GM12878 (cell line): ENCODE data around the gene ARHGAP5. TPM values are rescaled to one million over a fixed set of nuclear protein-coding genes. Genes with fewer than 3 reads are reported as not detected.

Source experiments
- BCL11A ChIP-seq: IDR thresholded peaks from 2 replicates; pipeline ENCODE4 v1.6.1; 2011; ENCODE audit warnings: low read depth, low read length
- E2F8 ChIP-seq: fragments of 450-650 bp; IDR thresholded peaks from 2 replicates; pipeline ENCODE4 v1.6.1; 2018; ENCODE audit warnings: mild to moderate bottlenecking, low read depth, moderate library complexity; ENCODE audit not compliant: partially characterized antibody
- HDAC6 ChIP-seq: fragments of 200-600 bp; sonication (generic); IDR thresholded peaks from one replicate; pipeline ENCODE4 v1.8.0; 2017; ENCODE audit warnings: antibody characterized with exemption; ENCODE audit not compliant: unreplicated experiment
- HSF1 ChIP-seq: fragments of 150-350 bp; IDR thresholded peaks from 2 replicates; pipeline ENCODE4 v1.6.1; 2014; ENCODE audit warnings: mild to moderate bottlenecking, low read depth, low read length
- IKZF2 ChIP-seq, 2 experiments: fragments of 450-650 bp; IDR thresholded peaks; 2 replicates each; pipeline ENCODE4 v1.6.1; 2017; ENCODE audit warnings: mild to moderate bottlenecking in 2 of 2, moderate library complexity in 2 of 2
- JUNB ChIP-seq: IDR thresholded peaks from 2 replicates; pipeline ENCODE4 v1.6.1; 2016; ENCODE audit warnings: antibody characterized with exemption, mild to moderate bottlenecking
- MEF2B ChIP-seq: fragments of 450-650 bp; IDR thresholded peaks from 2 replicates; pipeline ENCODE4 v1.6.1; 2018; ENCODE audit warnings: mild to moderate bottlenecking, moderate library complexity; ENCODE audit not compliant: partially characterized antibody, poor library complexity, severe bottlenecking
- MLLT1 ChIP-seq: fragments of 450-650 bp; IDR thresholded peaks from 2 replicates; pipeline ENCODE4 v1.6.1; 2016; ENCODE audit warnings: mild to moderate bottlenecking
- PKNOX1 ChIP-seq: fragments of 450-650 bp; IDR thresholded peaks from 2 replicates; pipeline ENCODE4 v1.6.1; 2016; ENCODE audit warnings: mild to moderate bottlenecking
- POLR2AphosphoS5 ChIP-seq: IDR thresholded peaks from 2 replicates; pipeline ENCODE4 v1.6.1; 2011; ENCODE audit warnings: mild to moderate bottlenecking, low read length, inconsistent platforms
- SREBF2 ChIP-seq: IDR thresholded peaks from 2 replicates; pipeline ENCODE4 v1.6.1; 2012; ENCODE audit warnings: mild to moderate bottlenecking, low read length
- SUPT20H ChIP-seq: IDR thresholded peaks from 2 replicates; pipeline ENCODE4 v1.6.1; 2011; ENCODE audit warnings: low read depth, mild to moderate bottlenecking, low read length, moderate library complexity, borderline replicate concordance; ENCODE audit not compliant: control insufficient read depth
- ZBTB33 ChIP-seq: fragments of 450-650 bp; IDR thresholded peaks from 2 replicates; pipeline ENCODE4 v1.6.1; 2017; ENCODE audit warnings: mild to moderate bottlenecking
- ZBTB40 ChIP-seq: fragments of 450-650 bp; IDR thresholded peaks from 2 replicates; pipeline ENCODE4 v1.6.1; 2016; ENCODE audit warnings: mild to moderate bottlenecking, moderate library complexity, borderline replicate concordance
- ZNF384 ChIP-seq: IDR thresholded peaks from 2 replicates; pipeline ENCODE4 v1.6.1; 2012; ENCODE audit warnings: low read depth, mild to moderate bottlenecking, low read length, improper control_type of control experiment, borderline replicate concordance
- polyA plus RNA-seq, 11 experiments: library from polyadenylated mRNA; depleted of rRNA in 4 of 11; unstranded in 6 of 11; stranded (reverse) in 5 of 11; fragments of >200 nt; fragmentation: Nextera tagmentation in 4 of 11; fragmentation: Illumina TruSeq in 1 of 11; extraction: Ambion mirVana in 4 of 11; extraction: Trizol in 1 of 11; gene quantifications; 1 replicate in 1 of 11; 2 replicates in 10 of 11; pipeline versions ENCODE4 v1.2.1 to v1.2.3, GENCODE V29; 2011 to 2016; ENCODE audit warnings: inconsistent platforms in 2 of 11, missing spikeins in 2 of 11, low read depth in 1 of 11
- total RNA-seq, 4 experiments: library from RNA; depleted of rRNA in 3 of 4; stranded (reverse); fragments of >200 nt in 3 of 4; fragmentation: Illumina TruSeq in 1 of 4; extraction: Trizol in 1 of 4; gene quantifications; 2 replicates each; pipeline versions ENCODE4 v1.2.1 to v1.2.3, GENCODE V29; 2013 to 2021

The ARHGAP5 gene
- total and polyA plus RNA-seq, 10 of the 15 experiments (the other 5 are each of a cell fraction or from before 2014, with no cell fraction given) = 0.91 to 19.6 (median 7.2) TPM

GRCh38 chr14:32200368-32201192 lies 123.5 kb downstream of the ARHGAP5 start (continued):
- TF ChIP-seq BCL11A = peak; percentile 70; the same call in 1 of the 2 replicates
- TF ChIP-seq MEF2B = peak; percentile 90
- no peak for TF ChIP-seq ZBTB40
- no peak for TF ChIP-seq HDAC6
- TF ChIP-seq JUNB = peak; percentile 40; the same call in 1 of the 2 replicates
- TF ChIP-seq IKZF2 (IDR thresholded peaks at IDR 0.05) = peak; percentile 93 to 94
- TF ChIP-seq SREBF2 = no peak
- TF ChIP-seq ZNF384 = no peak
- no peak for TF ChIP-seq SUPT20H
- no peak for TF ChIP-seq ZBTB33
- no peak; the same call in 1 of the 2 replicates for TF ChIP-seq MLLT1
- peak; percentile 55 for TF ChIP-seq E2F8
- TF ChIP-seq HSF1 = no peak
- TF ChIP-seq PKNOX1 = no peak
- TF ChIP-seq POLR2AphosphoS5 = no peak
